Measurements from ENCODE around the gene CLASP1. TPM values are rescaled to one million over a fixed set of nuclear protein-coding genes. Genes with fewer than 3 reads are reported as not detected.

Gene CLASP1
- total and polyA plus RNA-seq, 2 experiments from 2014 or later = 20.1 to 37.4 TPM

DNA sequence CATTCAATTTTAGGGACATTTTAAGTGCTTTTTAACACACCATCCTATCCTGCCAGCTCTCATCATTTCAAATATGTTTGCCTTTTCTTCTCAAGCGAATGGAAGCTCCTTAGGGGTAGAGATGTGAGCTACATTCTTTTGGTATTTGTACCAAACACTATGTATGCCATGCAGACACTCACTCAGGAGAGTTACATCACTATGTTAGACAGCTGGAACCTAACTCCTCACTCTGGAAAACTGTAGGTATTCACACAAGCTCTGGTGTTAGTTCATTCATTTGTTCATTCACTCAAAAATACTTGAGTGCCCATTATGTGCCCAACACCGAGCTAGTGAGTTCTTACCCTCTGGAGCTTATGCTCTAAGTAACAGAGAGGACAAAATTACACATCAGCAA, 144.9 kb downstream of the CLASP1 start:
- Histone ChIP-seq H3F3A (ENCODE audit: insufficient read depth) (peaks cover 61% of the 10 kb centered on the region), H3K4me2 (ENCODE audit: unreplicated experiment) (peak overlapping the region; percentile 56), H3K9me3 (ENCODE audit: low read depth) (no peaks in the 10 kb centered on the region), H3K9me2 (ENCODE audit: insufficient read depth) (no peaks in the 10 kb centered on the region), H3K36me3 (ENCODE audit: low read depth) (0 out of 2 replicates have a peak, but pooled peaks cover 3% of the 10 kb centered on the region), H3K27me3 (replicated peaks; ENCODE audit: insufficient read depth) (no peaks in the 10 kb centered on the region), H3K9ac (peak overlapping the region; percentile 50), H2AFZ (no peak overlapping the region), H3K4me3 (0 out of 2 replicates have a peak overlapping the region, but pooled peaks have one; percentile 10), H4K20me1 (ENCODE audit: insufficient read depth) (no peaks in the 10 kb centered on the region), H3K27ac (peak overlapping the region; percentile 85), H3K79me2 (ENCODE audit: insufficient read depth) (peaks cover 47% of the 10 kb centered on the region), H3K4me1 (ENCODE audit: insufficient read depth) (peaks cover 61% of the 10 kb centered on the region)
- 100% methylated on average over 2 of the region's 2 CpGs for WGBS, 2 experiments (ENCODE audit: low coverage in 1 of 2, low lambda C conversion rate in 2 of 2, missing lambda C conversion rate in 2 of 2)
- TF ChIP-seq EZH2phosphoT487 (IDR thresholded peaks at IDR 0.05; ENCODE audit: insufficient read depth, low read depth) = no peak
- TF ChIP-seq EZH2 (IDR thresholded peaks at IDR 0.05; ENCODE audit: insufficient read depth, poor library complexity, severe bottlenecking) = no peak
- in situ Hi-C loops (cut with MboI) = no loop called here
- no peak for DNase-seq

DNA sequence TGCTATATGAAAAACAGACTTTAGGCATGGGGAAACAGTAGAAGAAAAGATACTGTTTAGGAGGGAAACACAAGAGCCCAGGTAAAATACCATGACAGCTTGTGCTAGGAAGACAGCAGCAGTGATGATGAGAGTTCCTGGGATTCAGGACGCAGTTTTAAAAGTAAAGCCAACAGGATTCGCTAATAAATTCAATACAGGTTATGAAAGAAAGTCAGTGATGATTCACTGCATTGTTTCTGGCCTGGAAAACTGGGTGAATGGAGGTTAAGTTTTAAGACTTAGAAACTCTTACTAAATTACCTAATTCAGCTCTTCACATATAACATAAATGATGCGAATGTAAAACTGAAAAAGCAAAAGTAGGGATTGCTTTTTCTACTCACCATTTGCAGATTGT, 146.5 kb downstream of the CLASP1 start:
- no peak for TF ChIP-seq EZH2 (IDR thresholded peaks at IDR 0.05; ENCODE audit: insufficient read depth, poor library complexity, severe bottlenecking)
- no peak for TF ChIP-seq EZH2phosphoT487 (IDR thresholded peaks at IDR 0.05; ENCODE audit: insufficient read depth, low read depth)
- DNase-seq = peak; percentile 66
- H3F3A ChIP-seq (ENCODE audit: insufficient read depth) = peaks cover 68% of the 10 kb centered on the region
- H3K27ac ChIP-seq = peak overlapping the region; percentile 85
- in situ Hi-C loops (cut with MboI) = no loop called here
- H3K4me1 ChIP-seq (ENCODE audit: insufficient read depth) = peaks cover 61% of the 10 kb centered on the region
- H3K4me3 ChIP-seq = peak overlapping the region; percentile 4; the same call in 1 of the 2 replicates
- no peaks in the 10 kb centered on the region for H3K9me3 ChIP-seq (ENCODE audit: low read depth)
- peaks cover 6% of the 10 kb centered on the region; the same call in 1 of the 2 replicates for H3K36me3 ChIP-seq (ENCODE audit: low read depth)
- H3K9me2 ChIP-seq (ENCODE audit: insufficient read depth) = no peaks in the 10 kb centered on the region
- peak overlapping the region; percentile 41 for H3K9ac ChIP-seq
- peak overlapping the region; percentile 31 for H3K4me2 ChIP-seq (ENCODE audit: unreplicated experiment)
- peaks cover 44% of the 10 kb centered on the region for H3K79me2 ChIP-seq (ENCODE audit: insufficient read depth)
- no peaks in the 10 kb centered on the region for H3K27me3 ChIP-seq (replicated peaks; ENCODE audit: insufficient read depth)
- WGBS, 2 experiments (ENCODE audit: low coverage in 1 of 2, low lambda C conversion rate in 2 of 2, missing lambda C conversion rate in 2 of 2) = 72 to 75% methylated on average over 3 of the region's 3 CpGs
- no peaks in the 10 kb centered on the region for H4K20me1 ChIP-seq (ENCODE audit: insufficient read depth)
- H2AFZ ChIP-seq = no peak overlapping the region

DNA sequence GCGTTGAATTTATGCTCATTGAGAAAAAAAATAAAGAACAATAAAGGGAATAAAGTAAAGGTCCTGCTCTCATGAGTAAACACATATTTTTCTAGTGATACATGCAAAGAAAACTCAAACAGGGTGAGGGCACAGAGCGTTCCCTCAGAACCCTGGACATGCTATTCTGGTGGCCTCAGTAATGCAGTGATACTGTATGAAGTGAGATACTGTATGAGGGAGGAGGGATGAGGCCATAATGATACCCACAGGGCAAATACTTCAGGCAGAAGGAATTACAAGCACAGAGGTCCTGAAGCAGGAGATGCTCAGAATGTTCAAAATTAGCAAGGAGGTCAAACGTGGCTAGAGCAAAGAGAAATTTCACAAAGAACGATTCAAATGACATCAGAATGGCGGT, 147.0 kb downstream of the CLASP1 start:
- DNase-seq = peak; percentile 81

DNA sequence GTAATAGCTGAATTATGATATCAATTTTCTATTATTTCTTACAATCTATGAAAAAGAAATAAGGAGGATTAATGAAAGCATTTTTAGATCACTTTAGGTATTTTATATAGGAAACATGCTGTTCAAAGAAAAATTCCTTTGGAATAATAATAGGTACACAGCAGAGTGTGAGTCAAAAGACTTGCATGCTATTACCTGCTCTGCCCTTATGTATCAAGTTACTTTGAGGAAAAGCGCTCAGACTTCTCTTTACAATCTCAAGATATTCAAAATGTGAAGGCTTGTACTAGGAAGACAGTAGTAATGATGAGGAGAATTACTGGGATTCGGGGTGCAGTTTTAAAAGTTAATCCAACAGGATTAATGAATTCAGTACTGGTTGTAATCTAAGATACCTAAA, 147.7 kb downstream of the CLASP1 start:
- peaks cover 61% of the 10 kb centered on the region for H3K4me1 ChIP-seq (ENCODE audit: insufficient read depth)
- no peaks in the 10 kb centered on the region for H4K20me1 ChIP-seq (ENCODE audit: insufficient read depth)
- H3F3A ChIP-seq (ENCODE audit: insufficient read depth) = peaks cover 68% of the 10 kb centered on the region
- TF ChIP-seq EZH2 (IDR thresholded peaks at IDR 0.05; ENCODE audit: insufficient read depth, poor library complexity, severe bottlenecking) (no peak), EZH2phosphoT487 (IDR thresholded peaks at IDR 0.05; ENCODE audit: insufficient read depth, low read depth) (no peak)
- H3K9me2 ChIP-seq (ENCODE audit: insufficient read depth) = no peaks in the 10 kb centered on the region
- in situ Hi-C loops (cut with MboI) = no loop called here
- peak overlapping the region; percentile 31 for H3K4me2 ChIP-seq (ENCODE audit: unreplicated experiment)
- H3K27ac ChIP-seq = peak overlapping the region; percentile 85
- H3K36me3 ChIP-seq (ENCODE audit: low read depth) = peaks cover 6% of the 10 kb centered on the region; the same call in 1 of the 2 replicates
- H3K79me2 ChIP-seq (ENCODE audit: insufficient read depth) = peaks cover 44% of the 10 kb centered on the region
- 98% methylated on average over 2 of the region's 2 CpGs for WGBS, 2 experiments (ENCODE audit: low coverage in 1 of 2, low lambda C conversion rate in 2 of 2, missing lambda C conversion rate in 2 of 2)
- H3K9ac ChIP-seq = peak overlapping the region; percentile 41
- H3K9me3 ChIP-seq (ENCODE audit: low read depth) = no peaks in the 10 kb centered on the region
- no peak for DNase-seq
- H3K27me3 ChIP-seq (replicated peaks; ENCODE audit: insufficient read depth) = no peaks in the 10 kb centered on the region
- no peak overlapping the region for H2AFZ ChIP-seq
- H3K4me3 ChIP-seq = no peak overlapping the region

More for the DNA sequence above, 147.0 kb downstream of the CLASP1 start:
- peak overlapping the region; percentile 41 for H3K9ac ChIP-seq
- peaks cover 68% of the 10 kb centered on the region for H3F3A ChIP-seq (ENCODE audit: insufficient read depth)
- peak overlapping the region; percentile 85 for H3K27ac ChIP-seq
- peak overlapping the region; percentile 4; the same call in 1 of the 2 replicates for H3K4me3 ChIP-seq
- no peaks in the 10 kb centered on the region for H4K20me1 ChIP-seq (ENCODE audit: insufficient read depth)
- peaks cover 6% of the 10 kb centered on the region; the same call in 1 of the 2 replicates for H3K36me3 ChIP-seq (ENCODE audit: low read depth)
- peaks cover 61% of the 10 kb centered on the region for H3K4me1 ChIP-seq (ENCODE audit: insufficient read depth)
- 41 to 47% methylated on average over 5 of the region's 5 CpGs for WGBS, 2 experiments (ENCODE audit: low coverage in 1 of 2, low lambda C conversion rate in 2 of 2, missing lambda C conversion rate in 2 of 2)
- TF ChIP-seq EZH2 (IDR thresholded peaks at IDR 0.05; ENCODE audit: insufficient read depth, poor library complexity, severe bottlenecking) (no peak), EZH2phosphoT487 (IDR thresholded peaks at IDR 0.05; ENCODE audit: insufficient read depth, low read depth) (no peak)
- H2AFZ ChIP-seq = no peak overlapping the region
- H3K79me2 ChIP-seq (ENCODE audit: insufficient read depth) = peaks cover 44% of the 10 kb centered on the region
- in situ Hi-C loops (cut with MboI) = no loop called here
- no peaks in the 10 kb centered on the region for H3K27me3 ChIP-seq (replicated peaks; ENCODE audit: insufficient read depth)
- no peaks in the 10 kb centered on the region for H3K9me3 ChIP-seq (ENCODE audit: low read depth)
- H3K4me2 ChIP-seq (ENCODE audit: unreplicated experiment) = peak overlapping the region; percentile 31
- H3K9me2 ChIP-seq (ENCODE audit: insufficient read depth) = no peaks in the 10 kb centered on the region

Measured in GM23248 (cell line).